ENCODE measurements around the gene CYBA.

Gene CYBA

GRCh38 chr16:88649195-88649923, 1.5 kb downstream of the CYBA start:
- no peak for TF ChIP-seq CTCF (IDR thresholded peaks at IDR 0.05; ENCODE audit: low read depth, low read length)
- no peak for DNase-seq (ENCODE audit: extremely low read depth, low read depth)

GRCh38 chr16:88647178-88648070, 3.4 kb downstream of the CYBA start:
- TF ChIP-seq CTCF (IDR thresholded peaks at IDR 0.05; ENCODE audit: low read depth, low read length): no peak
- no peak for DNase-seq (ENCODE audit: extremely low read depth, low read depth)

GRCh38 chr16:88646345-88647034, 4.4 kb downstream of the CYBA start:
- no peak for DNase-seq (ENCODE audit: extremely low read depth, low read depth)
- TF ChIP-seq CTCF (IDR thresholded peaks at IDR 0.05; ENCODE audit: low read depth, low read length): no peak

GRCh38 chr16:88645941-88646340, 4.9 kb downstream of the CYBA start:
- no peak for TF ChIP-seq CTCF (IDR thresholded peaks at IDR 0.05; ENCODE audit: low read depth, low read length)
- no peak for DNase-seq (ENCODE audit: extremely low read depth, low read depth)

- DNase-seq (ENCODE audit: extremely low read depth, low read depth): no peak
- no peak for TF ChIP-seq CTCF (IDR thresholded peaks at IDR 0.05; ENCODE audit: low read depth, low read length)
Observed at GRCh38 chr16:88645455-88645854, 5.4 kb downstream of the CYBA start.

GRCh38 chr16:88643644-88643932, 7.3 kb downstream of the CYBA start:
- no peak for DNase-seq (ENCODE audit: extremely low read depth, low read depth)
- TF ChIP-seq CTCF (IDR thresholded peaks at IDR 0.05; ENCODE audit: low read depth, low read length): no peak

Measured in AG09319 (cell line).